GM19193 (cell line): ENCODE results near the gene ADAMTS7.

Experiments used
- POLR2A ChIP-seq: IDR thresholded peaks from 4 replicates; pipeline ENCODE4 v1.6.1; 2011; ENCODE audit not compliant: insufficient read depth, insufficient read length; ENCODE audit errors: extremely low read depth

The ADAMTS7 gene

GRCh38 chr15:78795043-78795442, 16.2 kb downstream of the ADAMTS7 start:
- TF ChIP-seq POLR2A = no peak

DNA sequence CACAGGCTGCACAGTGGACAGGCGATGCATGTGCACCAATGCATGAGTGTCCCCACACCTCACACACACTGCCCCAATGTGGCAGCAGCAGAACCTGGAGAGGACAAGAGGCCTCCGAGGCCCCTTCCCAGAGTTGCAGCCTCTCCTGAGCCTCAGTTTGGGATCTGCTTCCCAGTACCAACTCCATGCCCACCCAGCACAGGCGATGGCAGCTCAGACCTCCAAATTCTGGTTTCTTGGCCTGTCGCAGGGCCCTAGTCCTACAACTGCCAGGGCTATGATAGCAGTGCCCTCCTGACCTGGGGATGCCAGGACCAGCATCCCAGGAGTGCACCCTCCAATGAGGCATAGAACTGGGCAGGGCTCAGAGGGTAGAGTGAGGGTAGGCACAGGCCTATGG, 19.9 kb downstream of the ADAMTS7 start:
- no peak for TF ChIP-seq POLR2A

DNA sequence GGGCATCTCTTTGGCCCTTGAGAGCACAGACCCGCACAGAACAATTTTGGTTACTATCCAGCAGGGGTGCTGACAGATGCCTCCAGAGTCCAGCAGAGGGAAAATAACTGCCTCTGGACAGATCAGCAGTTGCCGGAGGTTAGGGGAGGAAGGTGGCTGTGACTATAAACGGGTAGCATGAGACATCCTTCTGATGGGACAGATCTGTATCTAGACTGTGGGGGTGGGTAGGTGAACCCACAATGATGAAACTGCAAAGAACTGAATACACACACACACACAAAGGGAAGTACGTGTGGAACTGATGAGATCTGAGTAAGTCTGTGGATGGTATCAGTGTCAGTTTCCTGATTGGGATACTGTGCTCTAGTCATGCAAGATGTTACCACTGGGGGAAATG, 21.2 kb downstream of the ADAMTS7 start:
- no peak for TF ChIP-seq POLR2A

GRCh38 chr15:78789615-78790014, 21.6 kb downstream of the ADAMTS7 start:
- TF ChIP-seq POLR2A = no peak

DNA sequence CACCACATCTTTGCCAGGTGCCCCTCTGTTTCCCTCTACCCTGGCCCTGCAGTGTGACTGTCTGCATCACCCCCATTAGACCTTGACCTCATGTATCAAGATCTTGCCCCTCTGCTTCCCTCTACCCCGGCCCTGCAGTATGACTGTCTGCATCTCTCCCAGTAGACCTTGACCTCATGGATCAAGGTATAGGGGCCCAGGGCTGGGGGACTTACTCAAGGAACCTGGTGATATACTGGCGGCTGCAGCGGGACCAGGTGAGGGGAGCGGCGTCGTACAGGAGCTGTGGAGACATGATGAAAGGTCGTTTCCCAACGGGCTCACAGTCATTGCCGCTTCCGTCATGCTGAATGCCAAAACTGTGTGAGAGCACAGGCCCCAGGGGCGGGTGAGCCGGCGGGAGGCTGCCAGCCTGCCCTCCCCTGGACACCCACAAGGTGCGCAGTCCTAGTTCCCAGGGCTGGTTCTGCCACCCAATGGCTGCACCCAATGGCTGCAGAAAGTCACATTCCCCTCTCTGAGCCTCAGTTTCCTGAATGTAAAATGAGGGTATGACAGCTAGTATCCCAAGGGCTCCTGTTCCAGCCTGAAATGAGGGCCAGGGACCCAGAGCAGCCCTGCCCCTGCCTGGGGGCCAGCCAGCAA, 23.1 kb downstream of the ADAMTS7 start:
- no peak for TF ChIP-seq POLR2A

DNA sequence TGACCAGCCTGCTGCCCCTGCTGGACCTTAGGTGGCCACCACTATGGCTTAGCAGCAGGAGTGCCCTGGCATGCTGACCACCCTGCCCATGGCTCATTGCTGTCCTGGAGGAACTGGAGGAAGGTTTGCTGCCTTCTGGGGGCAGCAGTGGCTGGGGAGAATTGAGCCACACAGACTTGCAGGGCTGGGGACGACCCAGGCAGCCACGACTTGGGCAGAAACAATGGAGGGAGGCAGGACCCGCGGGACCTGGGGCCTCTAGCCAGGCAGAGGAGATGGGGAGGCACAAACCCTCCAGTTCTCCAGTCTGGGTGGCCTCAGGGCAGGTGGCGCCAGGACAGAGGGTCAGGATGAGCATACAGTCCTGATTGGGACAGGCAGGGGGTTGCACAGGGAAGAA, 32.8 kb downstream of the ADAMTS7 start:
- TF ChIP-seq POLR2A = no peak

GRCh38 chr15:78775472-78775871, 35.8 kb downstream of the ADAMTS7 start:
- TF ChIP-seq POLR2A = no peak

DNA sequence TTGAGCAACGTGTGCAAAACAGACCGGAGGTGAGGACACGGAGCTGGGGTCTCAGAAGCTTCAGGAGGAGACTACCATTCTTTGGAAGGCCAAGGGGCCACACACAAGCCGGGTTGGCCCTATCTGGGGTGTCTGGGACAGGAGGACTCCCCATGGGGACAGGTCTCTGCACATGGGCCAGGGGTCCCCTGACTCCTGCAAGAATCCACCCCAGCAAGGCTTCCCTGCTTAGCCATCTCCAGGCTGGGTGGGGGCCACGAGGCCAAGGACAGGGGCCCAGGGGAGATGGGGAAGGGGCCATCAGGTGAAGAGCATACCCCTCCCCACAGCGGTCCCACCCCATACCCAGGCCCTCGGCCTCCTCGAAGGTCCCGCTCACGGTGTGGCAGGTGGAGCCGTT, 38.5 kb downstream of the ADAMTS7 start:
- no peak for TF ChIP-seq POLR2A

DNA sequence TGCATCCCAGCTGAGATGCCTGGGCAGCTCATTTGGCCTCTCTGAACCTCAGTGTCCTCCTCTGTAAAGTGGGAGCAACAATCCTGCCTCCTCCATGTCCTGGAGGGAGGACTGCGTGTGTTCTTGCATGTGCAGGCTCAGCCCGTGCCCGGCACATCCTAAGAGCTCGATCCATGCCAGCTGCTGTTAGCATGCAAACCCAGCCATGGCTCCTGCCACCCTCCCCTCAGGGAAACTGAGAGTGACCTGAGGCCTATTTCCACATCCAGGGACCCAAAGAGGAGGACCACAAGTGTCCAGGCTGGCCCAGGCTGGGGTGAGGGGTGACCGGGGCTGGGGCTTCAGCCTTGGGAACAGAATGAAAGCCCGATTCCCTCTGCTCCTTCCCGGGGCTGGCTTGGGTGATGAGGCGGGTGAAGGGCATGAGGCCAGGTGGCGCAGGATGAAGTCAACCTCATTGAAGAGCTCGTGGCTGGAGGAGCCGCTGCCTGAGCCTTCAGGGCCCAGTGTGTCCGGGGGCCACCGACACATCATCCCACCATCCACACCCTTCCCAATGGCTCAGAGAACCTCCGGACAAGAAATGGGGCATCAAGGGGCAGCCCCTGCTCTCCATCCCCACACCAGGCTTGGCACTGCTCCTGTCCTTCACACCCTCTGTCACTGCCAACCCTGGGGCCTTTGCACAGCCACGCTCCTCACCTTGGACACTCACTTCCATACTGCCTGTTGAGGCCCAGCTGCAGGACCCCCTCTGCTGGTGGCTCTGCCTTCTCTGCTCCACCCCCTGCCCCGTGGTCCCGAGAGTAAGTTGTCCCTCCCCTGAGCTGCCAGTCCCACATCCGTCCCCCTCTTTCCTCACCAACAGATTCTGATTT, 42.5 kb downstream of the ADAMTS7 start:
- no peak for TF ChIP-seq POLR2A

DNA sequence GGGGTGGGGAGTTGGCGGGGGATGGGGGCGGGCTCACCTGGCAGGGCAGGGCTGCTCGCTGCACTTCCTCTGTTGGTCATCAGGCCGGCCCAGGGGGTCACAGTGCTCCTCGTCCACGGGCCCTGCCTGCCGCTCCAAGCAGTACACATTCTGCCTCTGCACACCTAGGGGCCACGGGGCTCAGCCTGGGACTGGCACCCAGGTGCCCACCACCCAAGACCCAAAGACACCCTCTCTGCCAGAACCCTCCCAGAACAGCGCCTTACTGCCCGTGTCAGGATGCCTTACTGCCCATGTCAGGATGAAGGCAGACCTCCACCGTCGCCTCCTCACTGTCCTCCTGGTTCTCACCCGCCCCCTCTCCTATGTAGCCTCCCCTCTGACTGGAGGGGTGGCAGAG, 43.2 kb downstream of the ADAMTS7 start:
- TF ChIP-seq POLR2A = no peak

DNA sequence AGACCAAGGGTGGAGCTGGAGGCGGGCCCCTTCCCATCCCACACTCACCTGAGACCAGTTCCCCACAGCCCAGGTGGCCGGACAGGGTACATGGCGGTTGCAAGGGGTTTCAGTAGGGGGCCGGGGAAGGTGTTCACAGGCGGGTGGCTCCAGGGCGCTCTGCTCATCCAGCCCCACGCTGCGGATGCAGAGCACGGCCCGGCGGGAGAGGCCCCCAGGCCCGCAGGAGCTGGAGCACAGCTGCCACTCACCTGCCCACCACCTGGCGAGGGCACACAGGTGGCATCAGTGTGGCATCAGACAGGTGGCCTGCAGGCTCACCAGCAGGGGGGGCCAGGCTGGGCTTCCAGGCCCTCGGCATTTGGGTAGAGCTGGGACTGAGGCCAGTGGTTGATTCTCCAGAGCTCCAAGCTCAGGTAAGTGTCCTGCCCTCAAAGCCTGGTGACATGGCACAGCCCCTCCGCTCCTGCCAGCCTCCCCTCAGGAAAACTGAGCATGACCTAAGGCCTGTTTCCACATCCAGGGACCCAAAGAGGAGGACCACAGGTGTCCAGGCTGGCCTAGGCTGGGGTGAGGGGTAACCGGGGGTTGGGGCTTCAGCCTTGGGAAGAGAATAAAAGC, 43.8 kb downstream of the ADAMTS7 start:
- TF ChIP-seq POLR2A = no peak

- no peak for TF ChIP-seq POLR2A
These were observed 45.2 kb downstream of the ADAMTS7 start for GRCh38 chr15:78766041-78766440.

- no peak for TF ChIP-seq POLR2A
These were observed 47.4 kb downstream of the ADAMTS7 start for GRCh38 chr15:78763796-78764241.

GRCh38 chr15:78762985-78763795, 48.1 kb downstream of the ADAMTS7 start:
- TF ChIP-seq POLR2A = no peak

GRCh38 chr15:78761891-78762385, 49.3 kb downstream of the ADAMTS7 start:
- no peak for TF ChIP-seq POLR2A
